GM13977 (cell line): Measurements from ENCODE around the gene HDLBP.

Source experiments
- DNase-seq: peaks from one replicate; pipeline ENCODE4 v3.0.0; 2012; ENCODE audit warnings: low spot score
- in situ Hi-C: fragments of 300-500 bp; cut with MboI; formaldehyde crosslinking; loops from one replicate; pipeline ENCODE4 v1.12.0; 2022; ENCODE audit warnings: low sequenced_read_pairs, low pct_unique_long_range_greater_than_20kb, mixed read lengths, inconsistent platforms; ENCODE audit not compliant: unreplicated experiment
- TF ChIP-seq, protein P1 (sequence below): IDR thresholded peaks from 2 replicates; pipeline ENCODE4 v1.5.1; 2012; ENCODE audit warnings: mild to moderate bottlenecking, control low read depth; ENCODE audit not compliant: insufficient read depth; ENCODE audit errors: extremely low read depth, missing control alignments

HDLBP gene

DNA sequence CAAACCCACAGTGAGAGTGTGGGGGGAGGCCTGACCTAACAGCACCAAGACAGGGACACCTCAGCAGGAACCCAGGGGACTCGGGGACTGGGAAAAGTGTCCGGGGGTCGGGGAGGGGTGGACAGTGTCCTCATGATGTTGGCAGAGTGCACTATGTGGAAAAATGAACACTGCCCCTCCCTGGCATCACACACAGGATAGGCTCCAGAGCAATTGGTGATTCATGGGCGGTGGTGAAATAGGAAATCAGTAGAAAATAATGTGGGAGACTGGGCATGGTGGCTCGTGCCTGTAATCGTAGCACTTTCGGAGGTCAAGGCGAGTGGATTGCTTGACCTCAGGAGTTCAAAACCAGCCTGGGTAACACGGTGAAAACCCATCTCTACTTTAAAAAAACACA is 130.6 kb downstream of the HDLBP start:
- DNase-seq: no peak
- TF ChIP-seq, protein P1, sequence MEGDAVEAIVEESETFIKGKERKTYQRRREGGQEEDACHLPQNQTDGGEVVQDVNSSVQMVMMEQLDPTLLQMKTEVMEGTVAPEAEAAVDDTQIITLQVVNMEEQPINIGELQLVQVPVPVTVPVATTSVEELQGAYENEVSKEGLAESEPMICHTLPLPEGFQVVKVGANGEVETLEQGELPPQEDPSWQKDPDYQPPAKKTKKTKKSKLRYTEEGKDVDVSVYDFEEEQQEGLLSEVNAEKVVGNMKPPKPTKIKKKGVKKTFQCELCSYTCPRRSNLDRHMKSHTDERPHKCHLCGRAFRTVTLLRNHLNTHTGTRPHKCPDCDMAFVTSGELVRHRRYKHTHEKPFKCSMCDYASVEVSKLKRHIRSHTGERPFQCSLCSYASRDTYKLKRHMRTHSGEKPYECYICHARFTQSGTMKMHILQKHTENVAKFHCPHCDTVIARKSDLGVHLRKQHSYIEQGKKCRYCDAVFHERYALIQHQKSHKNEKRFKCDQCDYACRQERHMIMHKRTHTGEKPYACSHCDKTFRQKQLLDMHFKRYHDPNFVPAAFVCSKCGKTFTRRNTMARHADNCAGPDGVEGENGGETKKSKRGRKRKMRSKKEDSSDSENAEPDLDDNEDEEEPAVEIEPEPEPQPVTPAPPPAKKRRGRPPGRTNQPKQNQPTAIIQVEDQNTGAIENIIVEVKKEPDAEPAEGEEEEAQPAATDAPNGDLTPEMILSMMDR: no peak
- in situ Hi-C loops: no loop called here

DNA sequence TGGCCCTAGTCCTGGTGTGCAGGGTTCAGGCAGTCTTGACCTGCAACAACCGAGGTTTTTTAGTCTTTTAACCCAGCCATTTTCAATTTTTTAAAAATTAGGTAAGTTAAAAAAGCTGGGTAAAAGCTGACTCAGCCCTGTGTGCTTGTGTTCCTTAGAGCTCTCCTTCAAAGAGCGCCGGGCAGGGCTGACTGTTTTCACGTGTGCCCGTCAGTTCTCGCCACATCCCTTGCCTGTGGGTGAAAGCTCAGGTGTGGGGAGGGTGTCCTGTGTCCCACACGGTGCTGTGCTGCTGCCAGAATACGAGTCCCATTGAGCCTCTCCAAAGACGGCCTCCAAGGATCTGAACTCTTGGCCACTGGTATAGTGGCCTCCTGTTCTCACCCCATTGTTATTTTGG is 132.3 kb downstream of the HDLBP start:
- DNase-seq: no peak
- in situ Hi-C loops: no loop called here
- TF ChIP-seq, protein P1: no peak

- in situ Hi-C loops: no loop called here
- DNase-seq: no peak
- TF ChIP-seq, protein P1: no peak
Observed at GRCh38 chr2:241182531-241183133, 132.8 kb downstream of the HDLBP start.

DNA sequence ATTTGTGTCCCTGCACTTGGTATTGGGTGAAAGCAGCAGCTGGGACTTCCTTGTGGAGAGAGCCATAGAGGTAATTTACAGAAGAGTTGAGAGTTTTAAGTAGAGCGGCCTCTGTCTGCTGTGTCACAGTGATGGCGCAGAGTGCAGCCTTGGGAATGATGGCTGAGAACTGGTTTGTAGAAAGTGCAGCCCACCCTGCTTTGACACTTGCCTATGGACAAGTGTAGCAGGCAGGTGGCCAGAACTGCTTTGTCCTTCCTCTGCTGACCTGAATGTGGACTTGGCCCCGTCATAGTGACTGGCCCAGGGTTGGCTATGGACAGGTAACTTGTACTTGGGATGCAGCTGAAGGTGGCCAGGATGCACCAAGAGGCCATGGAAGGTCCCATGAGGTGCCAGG is 133.3 kb downstream of the HDLBP start:
- TF ChIP-seq, protein P1: no peak
- no peak for DNase-seq
- in situ Hi-C loops: no loop called here

DNA sequence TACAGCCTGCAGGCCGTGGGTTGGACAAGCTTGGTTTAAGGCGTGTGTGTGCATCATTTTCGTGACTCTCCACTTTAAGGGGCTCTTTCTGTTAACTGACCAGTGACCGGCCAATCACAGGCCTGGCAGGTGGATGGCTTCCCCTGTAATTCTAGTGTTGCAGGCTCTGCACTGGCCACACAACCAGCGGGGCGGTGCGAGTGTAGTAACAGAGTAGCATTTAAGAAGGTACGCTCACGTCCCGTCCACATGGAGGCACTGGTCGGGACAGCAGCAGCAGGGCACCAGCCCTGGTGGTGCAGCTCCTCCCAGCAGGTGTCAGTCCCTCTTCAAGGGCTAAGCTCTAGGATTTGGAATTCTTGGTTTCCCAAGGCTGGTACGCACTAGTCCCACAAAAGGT is 135.0 kb downstream of the HDLBP start:
- TF ChIP-seq, protein P1: no peak
- no peak for DNase-seq
- in situ Hi-C loops: no loop called here

- TF ChIP-seq, protein P1: no peak
- in situ Hi-C loops: no loop called here
- peak; percentile 71 for DNase-seq
Observed at GRCh38 chr2:241179899-241180298, 135.6 kb downstream of the HDLBP start.

GRCh38 chr2:241178961-241179360 is 136.5 kb downstream of the HDLBP start:
- TF ChIP-seq, protein P1: no peak
- in situ Hi-C loops: no loop called here

More at GRCh38 chr2:241178961-241179360, 136.5 kb downstream of the HDLBP start:
- DNase-seq: no peak
